Activated CD8-positive, alpha-beta memory T cell treated with anti-CD3 and anti-CD28 coated beads, Interleukin-2, amount 50 U/mL, for 4 hours (primary cell): ENCODE data around the gene PROP1.
"Not testable (repeated sequence)": the region's sequence is repeated elsewhere in the genome, so short reads cannot be mapped to it uniquely, and the experiment has no call there.

Experiments
- DNase-seq: peaks from one replicate; pipeline ENCODE4 v3.0.0-alpha.2; 2020

PROP1 gene

DNA sequence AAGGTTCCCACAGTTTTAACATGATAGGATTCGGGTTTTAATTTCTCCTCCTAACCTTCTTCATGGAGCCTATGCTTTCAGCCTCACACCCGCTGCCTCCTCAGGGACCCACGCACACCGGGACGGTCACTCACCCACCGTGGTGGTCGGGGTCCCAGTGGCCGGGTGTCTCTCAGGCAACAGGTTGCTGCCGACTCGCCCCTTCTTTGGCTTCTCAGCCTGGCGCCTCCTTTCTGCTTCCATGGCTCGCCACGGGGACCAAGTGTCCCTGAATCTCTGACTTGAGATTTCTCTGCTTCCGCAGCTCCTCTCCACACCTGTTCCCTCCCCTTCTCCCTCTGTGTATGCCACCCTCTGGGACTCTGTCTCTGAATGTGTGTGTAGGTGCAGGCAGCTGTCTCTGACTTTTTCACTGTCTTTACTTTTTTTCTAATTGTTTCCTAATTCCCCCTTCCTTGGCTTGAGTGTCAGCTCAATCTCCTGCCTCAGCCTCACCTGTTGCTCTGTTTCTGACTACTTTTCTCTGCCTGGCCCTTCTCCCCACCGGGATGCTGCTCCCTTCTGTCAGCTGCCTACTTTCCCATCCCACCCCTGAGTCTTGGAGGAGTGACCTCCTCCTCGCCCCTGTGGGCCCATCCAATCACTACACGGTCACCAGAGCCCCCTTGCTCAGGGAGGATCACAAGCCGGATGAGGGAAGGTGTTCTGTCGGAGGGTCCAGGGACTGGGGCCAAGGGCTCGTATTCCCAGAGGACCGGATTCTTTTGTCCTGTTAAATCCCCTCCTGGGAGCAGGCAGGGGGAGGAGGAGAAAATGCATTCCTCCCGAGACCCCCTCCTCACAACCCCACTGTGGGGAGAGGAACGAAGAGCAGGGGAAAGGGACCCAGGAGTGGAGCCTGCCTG lies at the start of gene PROP1:
TSS of gene PROP1 (minus strand) at position 552 of the 905 bp plus-strand sequence. CDS start at position 243, 309 bp downstream.
- no peak for DNase-seq

GRCh38 chr5:178019379-178020030 lies 23.5 kb upstream of the PROP1 start:
- DNase-seq: not testable (repeated sequence)

GRCh38 chr5:178012758-178013157 lies 16.7 kb upstream of the PROP1 start:
- DNase-seq: not testable (repeated sequence)

DNA sequence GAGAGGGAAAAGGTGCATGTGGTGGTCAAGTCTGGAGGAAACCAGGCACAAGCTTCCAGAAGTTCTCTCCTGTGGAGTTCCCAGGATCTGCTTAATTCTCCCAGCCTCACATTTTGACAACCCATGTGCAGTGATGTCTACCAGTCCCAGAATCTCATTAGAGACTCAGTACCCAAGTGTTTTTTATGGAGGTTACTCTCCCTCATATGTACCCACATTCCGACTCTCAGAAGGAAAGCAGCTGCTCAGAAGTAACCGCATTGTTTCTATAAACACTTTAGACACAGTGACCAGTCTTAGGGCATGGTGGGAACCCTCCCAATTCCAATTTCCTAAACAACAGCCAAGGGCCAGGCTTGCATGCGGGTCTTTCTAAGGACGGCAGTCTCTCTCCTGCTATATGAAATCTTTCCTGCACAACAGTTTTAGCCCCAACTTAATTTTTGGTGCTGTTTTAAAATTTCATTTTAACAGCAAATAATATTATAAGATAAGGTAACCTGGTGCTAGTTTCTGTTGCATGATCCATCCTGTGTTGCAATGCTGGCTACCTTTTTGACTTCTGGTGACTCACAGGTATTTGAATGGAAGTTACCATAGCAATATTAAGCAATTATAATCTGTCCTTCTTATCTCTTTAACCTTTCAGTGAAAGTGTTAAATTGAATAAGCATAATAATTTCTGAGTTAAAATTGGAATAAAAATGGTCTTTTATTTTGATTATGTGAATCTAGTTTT lies 15.9 kb upstream of the PROP1 start:
- DNase-seq: not testable (repeated sequence)

- not testable (repeated sequence) for DNase-seq
Observed at GRCh38 chr5:178007272-178007671, 11.2 kb upstream of the PROP1 start.

- peak; percentile 56 for DNase-seq
Observed at GRCh38 chr5:178006536-178007231, 10.6 kb upstream of the PROP1 start.

DNA sequence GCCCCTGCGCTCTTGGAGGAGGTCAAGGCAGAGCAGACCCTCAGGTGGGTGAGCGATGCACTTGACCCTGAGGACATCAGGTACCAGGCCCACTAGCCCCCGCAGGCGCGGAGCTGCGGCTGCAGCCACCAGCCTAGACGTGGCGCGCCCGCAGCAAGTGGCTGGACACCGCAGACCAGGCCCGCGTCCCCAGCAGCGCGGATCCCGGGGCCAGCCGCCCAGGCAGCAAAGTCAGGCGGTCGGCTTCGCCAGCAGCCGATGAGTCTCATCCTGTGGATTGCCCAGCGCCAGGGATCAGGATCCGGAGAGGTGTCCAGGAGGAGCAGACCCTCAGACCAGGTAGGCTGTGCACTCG lies 10.1 kb upstream of the PROP1 start:
- not testable (repeated sequence) for DNase-seq

DNA sequence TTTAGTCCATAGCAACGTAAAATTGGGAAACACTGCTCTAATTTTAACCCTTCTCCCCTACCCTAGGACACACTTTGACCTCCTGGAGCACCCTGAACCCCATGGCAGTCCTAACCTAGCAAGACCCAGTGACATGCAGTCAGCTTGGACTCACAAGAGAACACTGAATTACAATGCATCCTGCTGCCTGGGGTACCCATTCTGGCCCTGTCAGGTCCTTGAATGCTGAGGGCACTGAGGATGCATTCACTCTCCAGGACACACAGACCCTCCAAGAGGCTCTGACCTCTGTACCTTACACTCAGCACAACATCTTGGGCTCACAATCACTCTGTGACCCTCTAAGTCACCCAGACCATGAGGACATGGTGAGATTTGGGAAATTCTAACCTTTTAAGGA lies 1.8 kb upstream of the PROP1 start:
- DNase-seq: no peak

DNA sequence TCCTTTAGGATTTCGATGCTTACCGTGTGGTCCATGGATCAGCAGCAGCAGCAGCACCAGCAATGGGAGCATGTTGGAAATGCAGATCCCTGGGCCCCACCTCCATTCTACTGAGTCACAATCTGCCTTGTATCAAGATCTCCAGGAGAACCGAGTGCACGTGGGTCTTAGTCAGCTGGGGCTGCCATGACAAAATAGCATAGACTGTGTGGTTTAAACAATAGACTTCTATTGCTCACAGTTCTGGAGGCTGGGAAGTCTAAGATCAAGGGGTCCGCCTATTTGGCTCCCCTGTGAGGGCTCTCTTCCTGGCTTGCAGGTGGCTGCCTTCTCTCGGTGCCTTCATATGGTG lies 1.3 kb upstream of the PROP1 start:
- no peak for DNase-seq

GRCh38 chr5:177996660-177997318 lies 747 bp upstream of the PROP1 start:
- no peak for DNase-seq

- no peak for DNase-seq
Observed at GRCh38 chr5:177994561-177995190, 1.4 kb downstream of the PROP1 start.

DNA sequence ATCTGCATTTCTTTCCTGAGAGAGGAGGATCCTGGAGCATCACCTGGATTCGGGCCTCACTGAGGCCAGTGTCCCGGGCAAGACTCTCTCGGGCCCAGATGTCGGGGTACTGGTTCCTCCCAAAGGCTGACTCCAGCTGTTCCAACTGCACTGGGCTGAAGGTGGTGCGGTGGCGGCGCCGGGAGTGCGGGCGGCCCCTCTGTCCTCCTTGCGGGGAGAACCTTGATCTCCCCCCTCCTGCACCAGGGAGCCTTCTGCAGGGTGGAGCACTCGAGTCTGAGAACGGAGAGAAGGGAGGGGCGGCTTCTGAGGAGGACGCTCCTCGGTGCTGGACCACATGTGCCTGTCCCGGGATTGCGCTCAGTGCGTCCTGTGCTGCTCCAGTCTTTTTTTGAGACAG lies 2.0 kb downstream of the PROP1 start:
- no peak for DNase-seq

- DNase-seq: no peak
Observed at GRCh38 chr5:177992466-177992865, 3.6 kb downstream of the PROP1 start.

DNA sequence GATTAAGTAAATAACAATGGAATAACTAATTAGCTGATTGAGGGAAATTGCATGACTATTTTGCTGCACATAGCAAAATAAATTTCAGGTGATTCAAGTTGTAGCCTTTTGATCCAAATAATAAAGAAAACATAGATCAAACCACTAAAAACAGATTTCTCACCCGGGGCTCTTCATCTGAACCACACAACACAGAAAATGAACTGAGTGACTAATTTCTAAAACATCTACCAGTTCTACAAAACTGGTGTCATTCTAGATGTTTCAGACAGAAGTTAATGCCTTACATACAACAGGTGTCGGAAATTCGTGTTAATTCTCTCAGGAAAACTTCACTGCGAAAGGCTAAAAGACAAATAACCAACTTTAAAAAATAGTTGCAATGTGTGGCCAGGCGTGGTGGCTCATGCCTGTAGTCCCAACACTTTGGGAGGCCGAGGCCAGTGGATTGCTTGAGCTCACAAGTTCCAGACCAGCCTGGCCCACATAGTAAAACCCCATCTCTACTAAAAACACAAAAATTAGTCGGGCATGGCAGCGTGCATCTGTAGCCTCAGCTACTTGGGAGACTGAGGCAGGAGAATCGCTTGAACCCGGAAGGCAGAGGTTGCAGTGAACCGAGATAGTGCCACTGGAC lies 6.9 kb downstream of the PROP1 start:
- no peak for DNase-seq

GRCh38 chr5:177987326-177987725 lies 8.7 kb downstream of the PROP1 start:
- DNase-seq: no peak

DNA sequence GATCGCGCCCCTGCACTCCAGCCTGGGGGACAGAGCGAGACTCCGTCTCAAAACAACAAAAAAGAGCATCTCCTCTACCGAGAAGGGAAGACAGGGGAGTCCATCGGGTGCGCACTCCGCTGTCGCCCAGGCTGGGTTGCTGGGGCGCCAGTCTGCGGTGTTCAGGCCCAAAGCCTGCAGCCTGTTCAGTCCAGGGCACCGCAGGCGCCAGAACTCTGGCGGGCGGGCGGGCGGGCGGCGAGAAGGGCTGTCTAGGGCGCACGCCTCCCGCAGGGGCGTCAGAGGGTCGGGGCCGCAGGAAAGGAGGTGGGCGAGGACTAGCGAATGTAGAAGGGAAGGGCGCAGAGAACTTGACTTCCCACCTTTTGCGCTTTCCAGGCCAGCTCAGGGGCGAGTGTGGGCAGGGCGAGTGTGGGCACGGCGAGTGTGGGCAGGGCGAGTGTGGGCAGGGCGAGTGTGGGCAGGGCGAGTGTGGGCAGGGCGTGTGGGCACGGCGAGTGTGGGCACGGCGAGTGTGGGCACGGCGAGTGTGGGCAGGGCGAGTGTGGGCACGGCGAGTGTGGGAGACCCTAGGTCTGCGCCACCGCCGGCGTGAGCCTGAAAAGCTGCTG lies 10.5 kb downstream of the PROP1 start:
- no peak for DNase-seq

GRCh38 chr5:177984584-177985206 lies 11.3 kb downstream of the PROP1 start:
- DNase-seq: no peak

GRCh38 chr5:177983763-177984583 lies 12.1 kb downstream of the PROP1 start:
- no peak for DNase-seq

DNA sequence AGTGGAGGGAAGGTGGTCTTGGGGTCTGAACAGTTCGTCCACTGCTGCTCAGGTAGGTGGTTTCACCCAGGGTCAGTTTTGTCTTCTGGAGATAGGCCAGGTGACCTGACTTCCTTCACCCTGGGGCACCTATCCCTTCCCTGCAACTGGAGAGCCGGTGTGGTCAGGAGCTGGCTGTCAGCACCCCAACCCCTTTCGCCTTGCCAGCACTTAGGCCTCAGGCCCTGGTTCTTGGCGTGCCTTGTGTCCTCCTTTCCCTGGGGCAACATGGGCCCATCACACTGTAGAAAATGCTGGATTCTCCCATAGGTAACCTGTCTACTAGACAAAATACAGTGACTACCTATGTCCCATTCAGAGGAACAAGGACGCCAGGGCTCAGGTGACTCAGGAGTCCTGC lies 13.1 kb downstream of the PROP1 start:
- DNase-seq: no peak
